GM23338 (cell line): ENCODE measurements around the gene TGM2. TPM values are rescaled to one million over a fixed set of nuclear protein-coding genes. Genes with fewer than 3 reads are reported as not detected.

Experiments used
- ATAC-seq: fragments of 200-7000 bp; cut with Tn5 transposase; 3 replicates; pipeline ENCODE4 v1.9.1; 2020
- DNase-seq: peaks from one replicate; pipeline ENCODE4 v3.0.0-alpha.2; 2015; ENCODE audit warnings: low spot score
- H2AFZ ChIP-seq: fragments of 200-600 bp; sonication (generic); 2 replicates; pipeline ENCODE4 v1.8.0; 2016; ENCODE audit warnings: antibody characterized with exemption, mild to moderate bottlenecking, moderate library complexity
- H3F3A ChIP-seq: fragments of 200-600 bp; sonication (generic); replicated peaks from 2 replicates; pipeline ENCODE4 v1.8.0; 2017; ENCODE audit warnings: antibody characterized with exemption, mixed run types, low read depth
- H3K27ac ChIP-seq: fragments of 200-600 bp; sonication (generic); 2 replicates; pipeline ENCODE4 v1.6.1; 2016; ENCODE audit warnings: low read depth
- H3K27me3 ChIP-seq: fragments of 200-600 bp; sonication (generic); 2 replicates; pipeline ENCODE4 v1.8.0; 2016; ENCODE audit warnings: mild to moderate bottlenecking, mixed run types, moderate library complexity; ENCODE audit not compliant: insufficient read depth
- H3K36me3 ChIP-seq: fragments of 200-600 bp; sonication (generic); 2 replicates; pipeline ENCODE4 v1.8.0; 2016; ENCODE audit warnings: mild to moderate bottlenecking; ENCODE audit not compliant: insufficient read depth
- H3K4me1 ChIP-seq: fragments of 200-600 bp; sonication (generic); 2 replicates; pipeline ENCODE4 v1.8.0; 2016; ENCODE audit warnings: mild to moderate bottlenecking, moderate library complexity; ENCODE audit not compliant: insufficient read depth
- H3K4me2 ChIP-seq: fragments of 200-600 bp; sonication (generic); 2 replicates; pipeline ENCODE4 v1.7.1; 2017; ENCODE audit warnings: mixed run types
- H3K4me3 ChIP-seq: fragments of 200-600 bp; sonication (generic); 2 replicates; pipeline ENCODE4 v1.6.1; 2016; ENCODE audit warnings: mixed run types
- H3K79me2 ChIP-seq: fragments of 200-600 bp; sonication (generic); replicated peaks from 2 replicates; pipeline ENCODE4 v1.8.0; 2017; ENCODE audit warnings: mild to moderate bottlenecking; ENCODE audit not compliant: insufficient read depth
- H3K9me2 ChIP-seq: fragments of 200-600 bp; sonication (generic); 2 replicates; pipeline ENCODE4 v1.8.0; 2017; ENCODE audit not compliant: insufficient read depth
- H4K20me1 ChIP-seq: fragments of 200-600 bp; sonication (generic); replicated peaks from 2 replicates; pipeline ENCODE4 v1.8.0; 2017; ENCODE audit warnings: mild to moderate bottlenecking; ENCODE audit not compliant: insufficient read depth
- H3K27ac Mint-ChIP-seq: 2 replicates; pipeline ENCODE4 v1.8.0; 2020; ENCODE audit warnings: inconsistent platforms, mild to moderate bottlenecking, moderate library complexity, mixed read lengths
- H3K27me3 Mint-ChIP-seq: 3 replicates; pipeline ENCODE4 v1.8.0; 2022; ENCODE audit warnings: low read depth, mild to moderate bottlenecking, moderate library complexity, mixed read lengths, inconsistent platforms; ENCODE audit not compliant: insufficient read depth, poor library complexity
- H3K36me3 Mint-ChIP-seq: 3 replicates; pipeline ENCODE4 v1.8.0; 2021; ENCODE audit warnings: low read depth, mild to moderate bottlenecking, inconsistent platforms, moderate library complexity, mixed read lengths
- H3K4me1 Mint-ChIP-seq: 3 replicates; pipeline ENCODE4 v1.8.0; 2020; ENCODE audit warnings: mild to moderate bottlenecking, inconsistent platforms, mixed read lengths
- H3K4me3 Mint-ChIP-seq: 3 replicates; pipeline ENCODE4 v1.8.0; 2021; ENCODE audit warnings: moderate library complexity, mild to moderate bottlenecking, inconsistent platforms, mixed read lengths
- H3K9me3 Mint-ChIP-seq: 3 replicates; pipeline ENCODE4 v1.8.0; 2020; ENCODE audit warnings: moderate library complexity, mild to moderate bottlenecking, inconsistent platforms, mixed read lengths
- CREB1 ChIP-seq: fragments of 250-450 bp; sonication (Bioruptor Pico); IDR thresholded peaks from 2 replicates; pipeline ENCODE4 v1.5.0; 2020; ENCODE audit warnings: low read depth, mild to moderate bottlenecking, moderate library complexity
- EZH2 ChIP-seq: fragments of 200-600 bp; sonication (generic); IDR thresholded peaks from one replicate; pipeline ENCODE4 v1.8.0; 2017; ENCODE audit warnings: antibody characterized with exemption, mild to moderate bottlenecking, low read depth; ENCODE audit not compliant: unreplicated experiment
- EZH2phosphoT487 ChIP-seq: fragments of 200-600 bp; sonication (generic); IDR thresholded peaks from one replicate; pipeline ENCODE4 v1.8.1; 2018; ENCODE audit warnings: antibody characterized with exemption; ENCODE audit not compliant: unreplicated experiment
- JUNB ChIP-seq: IDR thresholded peaks from one replicate; pipeline ENCODE4 v1.6.1; 2016; ENCODE audit warnings: antibody characterized with exemption; ENCODE audit not compliant: unreplicated experiment
- NANOG ChIP-seq: IDR thresholded peaks from 2 replicates; pipeline ENCODE4 v1.6.1; 2016; ENCODE audit warnings: antibody characterized with exemption, borderline replicate concordance
- POLR2AphosphoS5 ChIP-seq: IDR thresholded peaks from 2 replicates; pipeline ENCODE4 v1.6.1; 2016; ENCODE audit warnings: antibody characterized with exemption, low read depth
- STAT1 ChIP-seq: IDR thresholded peaks from one replicate; pipeline ENCODE4 v1.6.1; 2016; ENCODE audit warnings: antibody characterized with exemption; ENCODE audit not compliant: unreplicated experiment
- ZNF114 ChIP-seq: fragments of 250-450 bp; sonication (Bioruptor Pico); IDR thresholded peaks from 2 replicates; pipeline ENCODE4 v1.5.0; 2020; ENCODE audit warnings: mild to moderate bottlenecking, moderate library complexity
- ZNF331 ChIP-seq: fragments of 250-450 bp; sonication (Bioruptor Pico); IDR thresholded peaks from 2 replicates; pipeline ENCODE4 v1.5.0; 2020; ENCODE audit warnings: low read depth, mild to moderate bottlenecking, moderate library complexity
- polyA plus RNA-seq: library from polyadenylated mRNA; unstranded; fragments of >200 nt; fragmentation: Nextera tagmentation; extraction: Ambion mirVana; gene quantifications from 2 replicates; pipeline ENCODE4 v1.2.1, GENCODE V29; 2016
- total RNA-seq: library from RNA; depleted of rRNA; stranded (reverse); fragments of >200 nt; shearing (Covaris generic); gene quantifications from 2 replicates; pipeline ENCODE4 v1.2.3, GENCODE V29; 2014
- TF ChIP-seq, protein P1 (sequence below), 2 experiments: fragments of 200-600 bp in 1 of 2; sonication (generic) in 1 of 2; conservative IDR thresholded peaks; 2 replicates each; pipeline versions ENCODE4 v1.5.1 to v1.6.1; 2016 to 2017; ENCODE audit warnings: antibody characterized with exemption in 2 of 2, low read depth in 2 of 2, mild to moderate bottlenecking in 2 of 2, moderate library complexity in 1 of 2
- TF ChIP-seq, protein P2 (sequence below): fragments of 250-450 bp; sonication (Bioruptor Pico); IDR thresholded peaks from 2 replicates; pipeline ENCODE4 v1.5.0; 2020; ENCODE audit warnings: mild to moderate bottlenecking, moderate library complexity
- TF ChIP-seq, protein P3 (sequence below): IDR thresholded peaks from 2 replicates; pipeline ENCODE4 v1.6.1; 2016; ENCODE audit warnings: antibody characterized with exemption
- TF ChIP-seq, protein P4 (sequence below): IDR thresholded peaks from one replicate; pipeline ENCODE4 v1.6.1; 2018; ENCODE audit warnings: antibody characterized with exemption; ENCODE audit not compliant: unreplicated experiment

The TGM2 gene
- total and polyA plus RNA-seq, 2 experiments from 2014 or later, result 0.45 to 1.0 TPM

DNA sequence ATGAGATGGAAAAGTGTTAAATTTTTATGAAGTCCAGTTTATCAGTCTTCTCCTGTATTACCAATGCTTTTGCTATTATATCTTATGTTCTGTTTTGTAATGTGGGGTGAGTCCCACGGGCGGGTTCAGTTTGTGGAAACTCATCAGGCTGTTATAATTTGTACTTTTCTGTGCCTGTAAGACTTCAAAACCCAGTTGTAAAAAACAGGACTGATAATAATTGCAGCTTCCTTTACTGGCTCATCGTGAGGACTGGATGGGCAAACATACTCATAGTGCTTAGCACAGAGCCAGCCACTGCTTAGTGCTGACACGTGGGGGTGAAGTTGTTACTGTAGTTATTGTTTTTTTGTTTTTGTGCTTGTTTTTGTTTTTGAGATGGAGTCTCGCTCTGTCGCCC, 45.6 kb downstream of the TGM2 start:
- H3K79me2 ChIP-seq, result no peaks in the 10 kb centered on the region
- no peak for ATAC-seq
- peaks cover 6% of the 10 kb centered on the region; the same call in 2 of the 3 replicates for H3K4me1 Mint-ChIP-seq
- no peak overlapping the region for H3K4me2 ChIP-seq
- no peak for DNase-seq
- no peak overlapping the region for H3K27ac ChIP-seq
- H3K27ac Mint-ChIP-seq, result no peak overlapping the region
- H4K20me1 ChIP-seq, result no peaks in the 10 kb centered on the region
- no peak overlapping the region for H3K4me3 ChIP-seq
- no peaks in the 10 kb centered on the region for H3K9me3 Mint-ChIP-seq
- no peaks in the 10 kb centered on the region for H3K36me3 Mint-ChIP-seq
- no peak for TF ChIP-seq ZNF114
- TF ChIP-seq ZNF331 (CRISPR knock-in tag), result no peak
- TF ChIP-seq, protein P1, sequence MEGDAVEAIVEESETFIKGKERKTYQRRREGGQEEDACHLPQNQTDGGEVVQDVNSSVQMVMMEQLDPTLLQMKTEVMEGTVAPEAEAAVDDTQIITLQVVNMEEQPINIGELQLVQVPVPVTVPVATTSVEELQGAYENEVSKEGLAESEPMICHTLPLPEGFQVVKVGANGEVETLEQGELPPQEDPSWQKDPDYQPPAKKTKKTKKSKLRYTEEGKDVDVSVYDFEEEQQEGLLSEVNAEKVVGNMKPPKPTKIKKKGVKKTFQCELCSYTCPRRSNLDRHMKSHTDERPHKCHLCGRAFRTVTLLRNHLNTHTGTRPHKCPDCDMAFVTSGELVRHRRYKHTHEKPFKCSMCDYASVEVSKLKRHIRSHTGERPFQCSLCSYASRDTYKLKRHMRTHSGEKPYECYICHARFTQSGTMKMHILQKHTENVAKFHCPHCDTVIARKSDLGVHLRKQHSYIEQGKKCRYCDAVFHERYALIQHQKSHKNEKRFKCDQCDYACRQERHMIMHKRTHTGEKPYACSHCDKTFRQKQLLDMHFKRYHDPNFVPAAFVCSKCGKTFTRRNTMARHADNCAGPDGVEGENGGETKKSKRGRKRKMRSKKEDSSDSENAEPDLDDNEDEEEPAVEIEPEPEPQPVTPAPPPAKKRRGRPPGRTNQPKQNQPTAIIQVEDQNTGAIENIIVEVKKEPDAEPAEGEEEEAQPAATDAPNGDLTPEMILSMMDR (conservative IDR thresholded peaks at IDR 0.05; ENCODE audit: low read depth in 2 of 2), result no peak
- TF ChIP-seq POLR2AphosphoS5, result no peak
- no peak for TF ChIP-seq NANOG
- TF ChIP-seq CREB1, result no peak
- TF ChIP-seq, protein P2, sequence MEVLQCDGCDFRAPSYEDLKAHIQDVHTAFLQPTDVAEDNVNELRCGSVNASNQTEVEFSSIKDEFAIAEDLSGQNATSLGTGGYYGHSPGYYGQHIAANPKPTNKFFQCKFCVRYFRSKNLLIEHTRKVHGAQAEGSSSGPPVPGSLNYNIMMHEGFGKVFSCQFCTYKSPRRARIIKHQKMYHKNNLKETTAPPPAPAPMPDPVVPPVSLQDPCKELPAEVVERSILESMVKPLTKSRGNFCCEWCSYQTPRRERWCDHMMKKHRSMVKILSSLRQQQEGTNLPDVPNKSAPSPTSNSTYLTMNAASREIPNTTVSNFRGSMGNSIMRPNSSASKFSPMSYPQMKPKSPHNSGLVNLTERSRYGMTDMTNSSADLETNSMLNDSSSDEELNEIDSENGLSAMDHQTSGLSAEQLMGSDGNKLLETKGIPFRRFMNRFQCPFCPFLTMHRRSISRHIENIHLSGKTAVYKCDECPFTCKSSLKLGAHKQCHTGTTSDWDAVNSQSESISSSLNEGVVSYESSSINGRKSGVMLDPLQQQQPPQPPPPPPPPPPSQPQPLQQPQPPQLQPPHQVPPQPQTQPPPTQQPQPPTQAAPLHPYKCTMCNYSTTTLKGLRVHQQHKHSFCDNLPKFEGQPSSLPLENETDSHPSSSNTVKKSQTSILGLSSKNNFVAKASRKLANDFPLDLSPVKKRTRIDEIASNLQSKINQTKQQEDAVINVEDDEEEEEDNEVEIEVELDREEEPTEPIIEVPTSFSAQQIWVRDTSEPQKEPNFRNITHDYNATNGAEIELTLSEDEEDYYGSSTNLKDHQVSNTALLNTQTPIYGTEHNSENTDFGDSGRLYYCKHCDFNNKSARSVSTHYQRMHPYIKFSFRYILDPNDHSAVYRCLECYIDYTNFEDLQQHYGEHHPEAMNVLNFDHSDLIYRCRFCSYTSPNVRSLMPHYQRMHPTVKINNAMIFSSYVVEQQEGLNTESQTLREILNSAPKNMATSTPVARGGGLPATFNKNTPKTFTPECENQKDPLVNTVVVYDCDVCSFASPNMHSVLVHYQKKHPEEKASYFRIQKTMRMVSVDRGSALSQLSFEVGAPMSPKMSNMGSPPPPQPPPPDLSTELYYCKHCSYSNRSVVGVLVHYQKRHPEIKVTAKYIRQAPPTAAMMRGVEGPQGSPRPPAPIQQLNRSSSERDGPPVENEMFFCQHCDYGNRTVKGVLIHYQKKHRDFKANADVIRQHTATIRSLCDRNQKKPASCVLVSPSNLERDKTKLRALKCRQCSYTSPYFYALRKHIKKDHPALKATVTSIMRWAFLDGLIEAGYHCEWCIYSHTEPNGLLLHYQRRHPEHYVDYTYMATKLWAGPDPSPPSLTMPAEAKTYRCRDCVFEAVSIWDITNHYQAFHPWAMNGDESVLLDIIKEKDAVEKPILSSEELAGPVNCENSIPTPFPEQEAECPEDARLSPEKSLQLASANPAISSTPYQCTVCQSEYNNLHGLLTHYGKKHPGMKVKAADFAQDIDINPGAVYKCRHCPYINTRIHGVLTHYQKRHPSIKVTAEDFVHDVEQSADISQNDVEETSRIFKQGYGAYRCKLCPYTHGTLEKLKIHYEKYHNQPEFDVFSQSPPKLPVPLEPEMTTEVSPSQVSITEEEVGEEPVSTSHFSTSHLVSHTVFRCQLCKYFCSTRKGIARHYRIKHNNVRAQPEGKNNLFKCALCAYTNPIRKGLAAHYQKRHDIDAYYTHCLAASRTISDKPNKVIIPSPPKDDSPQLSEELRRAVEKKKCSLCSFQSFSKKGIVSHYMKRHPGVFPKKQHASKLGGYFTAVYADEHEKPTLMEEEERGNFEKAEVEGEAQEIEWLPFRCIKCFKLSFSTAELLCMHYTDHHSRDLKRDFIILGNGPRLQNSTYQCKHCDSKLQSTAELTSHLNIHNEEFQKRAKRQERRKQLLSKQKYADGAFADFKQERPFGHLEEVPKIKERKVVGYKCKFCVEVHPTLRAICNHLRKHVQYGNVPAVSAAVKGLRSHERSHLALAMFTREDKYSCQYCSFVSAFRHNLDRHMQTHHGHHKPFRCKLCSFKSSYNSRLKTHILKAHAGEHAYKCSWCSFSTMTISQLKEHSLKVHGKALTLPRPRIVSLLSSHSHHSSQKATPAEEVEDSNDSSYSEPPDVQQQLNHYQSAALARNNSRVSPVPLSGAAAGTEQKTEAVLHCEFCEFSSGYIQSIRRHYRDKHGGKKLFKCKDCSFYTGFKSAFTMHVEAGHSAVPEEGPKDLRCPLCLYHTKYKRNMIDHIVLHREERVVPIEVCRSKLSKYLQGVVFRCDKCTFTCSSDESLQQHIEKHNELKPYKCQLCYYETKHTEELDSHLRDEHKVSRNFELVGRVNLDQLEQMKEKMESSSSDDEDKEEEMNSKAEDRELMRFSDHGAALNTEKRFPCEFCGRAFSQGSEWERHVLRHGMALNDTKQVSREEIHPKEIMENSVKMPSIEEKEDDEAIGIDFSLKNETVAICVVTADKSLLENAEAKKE (CRISPR knock-in tag), result no peak
- no peak for TF ChIP-seq JUNB
- TF ChIP-seq, protein P3, sequence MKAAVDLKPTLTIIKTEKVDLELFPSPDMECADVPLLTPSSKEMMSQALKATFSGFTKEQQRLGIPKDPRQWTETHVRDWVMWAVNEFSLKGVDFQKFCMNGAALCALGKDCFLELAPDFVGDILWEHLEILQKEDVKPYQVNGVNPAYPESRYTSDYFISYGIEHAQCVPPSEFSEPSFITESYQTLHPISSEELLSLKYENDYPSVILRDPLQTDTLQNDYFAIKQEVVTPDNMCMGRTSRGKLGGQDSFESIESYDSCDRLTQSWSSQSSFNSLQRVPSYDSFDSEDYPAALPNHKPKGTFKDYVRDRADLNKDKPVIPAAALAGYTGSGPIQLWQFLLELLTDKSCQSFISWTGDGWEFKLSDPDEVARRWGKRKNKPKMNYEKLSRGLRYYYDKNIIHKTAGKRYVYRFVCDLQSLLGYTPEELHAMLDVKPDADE, result no peak
- TF ChIP-seq STAT1, result no peak
- TF ChIP-seq EZH2, result no peak
- TF ChIP-seq, protein P4, sequence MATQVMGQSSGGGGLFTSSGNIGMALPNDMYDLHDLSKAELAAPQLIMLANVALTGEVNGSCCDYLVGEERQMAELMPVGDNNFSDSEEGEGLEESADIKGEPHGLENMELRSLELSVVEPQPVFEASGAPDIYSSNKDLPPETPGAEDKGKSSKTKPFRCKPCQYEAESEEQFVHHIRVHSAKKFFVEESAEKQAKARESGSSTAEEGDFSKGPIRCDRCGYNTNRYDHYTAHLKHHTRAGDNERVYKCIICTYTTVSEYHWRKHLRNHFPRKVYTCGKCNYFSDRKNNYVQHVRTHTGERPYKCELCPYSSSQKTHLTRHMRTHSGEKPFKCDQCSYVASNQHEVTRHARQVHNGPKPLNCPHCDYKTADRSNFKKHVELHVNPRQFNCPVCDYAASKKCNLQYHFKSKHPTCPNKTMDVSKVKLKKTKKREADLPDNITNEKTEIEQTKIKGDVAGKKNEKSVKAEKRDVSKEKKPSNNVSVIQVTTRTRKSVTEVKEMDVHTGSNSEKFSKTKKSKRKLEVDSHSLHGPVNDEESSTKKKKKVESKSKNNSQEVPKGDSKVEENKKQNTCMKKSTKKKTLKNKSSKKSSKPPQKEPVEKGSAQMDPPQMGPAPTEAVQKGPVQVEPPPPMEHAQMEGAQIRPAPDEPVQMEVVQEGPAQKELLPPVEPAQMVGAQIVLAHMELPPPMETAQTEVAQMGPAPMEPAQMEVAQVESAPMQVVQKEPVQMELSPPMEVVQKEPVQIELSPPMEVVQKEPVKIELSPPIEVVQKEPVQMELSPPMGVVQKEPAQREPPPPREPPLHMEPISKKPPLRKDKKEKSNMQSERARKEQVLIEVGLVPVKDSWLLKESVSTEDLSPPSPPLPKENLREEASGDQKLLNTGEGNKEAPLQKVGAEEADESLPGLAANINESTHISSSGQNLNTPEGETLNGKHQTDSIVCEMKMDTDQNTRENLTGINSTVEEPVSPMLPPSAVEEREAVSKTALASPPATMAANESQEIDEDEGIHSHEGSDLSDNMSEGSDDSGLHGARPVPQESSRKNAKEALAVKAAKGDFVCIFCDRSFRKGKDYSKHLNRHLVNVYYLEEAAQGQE, result no peak
- TF ChIP-seq EZH2phosphoT487, result no peak
- H3K9me2 ChIP-seq, result no peaks in the 10 kb centered on the region
- H3K27me3 ChIP-seq, result no peaks in the 10 kb centered on the region
- no peak overlapping the region for H3K4me3 Mint-ChIP-seq
- H3F3A ChIP-seq, result 0 out of 2 replicates have a peak, but pooled peaks cover 2% of the 10 kb centered on the region
- H3K4me1 ChIP-seq, result no peaks in the 10 kb centered on the region
- H3K36me3 ChIP-seq, result no peaks in the 10 kb centered on the region
- no peak overlapping the region for H2AFZ ChIP-seq
- peaks cover 5% of the 10 kb centered on the region for H3K27me3 Mint-ChIP-seq
